ENCODE results near the gene PPL.

The PPL gene

GRCh38 chr16:4866586-4866985 is 70.4 kb downstream of the PPL start:
- POLR2A ChIA-PET: no interaction called here
- Histone ChIP-seq H3K27ac (ENCODE audit: extremely low read depth, low read depth, low read length) (no peak overlapping the region), H3K36me3 (ENCODE audit: control insufficient read depth in 2 of 2, insufficient read depth in 1 of 2, low read length in 2 of 2) (peaks cover 0 to 72% of the 10 kb centered on the region in 2 experiments), H3K9me3 (ENCODE audit: control insufficient read depth, insufficient read depth, low read depth, low read length) (no peaks in the 10 kb centered on the region), H3K4me1 (ENCODE audit: control insufficient read depth, insufficient read depth, low read length) (no peaks in the 10 kb centered on the region), H3K4me3 (ENCODE audit: low read depth, low read length) (no peak overlapping the region)
- CTCF ChIA-PET: interaction anchor here (0.5 to 1.6 kb wide), 3 partner anchors 16 to 219 kb away, joined by 4 to 7 read pairs (median 4); no protein-coding TSS in a partner anchor
- TF ChIP-seq REPIN1 (tag by site-specific recombination; IDR thresholded peaks at IDR 0.05; ENCODE audit: low read depth): no peak
- TF ChIP-seq ZNF701 (tag by site-specific recombination; IDR thresholded peaks at IDR 0.05): no peak
- no peak for TF ChIP-seq PRDM10 (tag by site-specific recombination; IDR thresholded peaks at IDR 0.05)
- TF ChIP-seq ZNF2 (tag by site-specific recombination; IDR thresholded peaks at IDR 0.05): no peak
- no peak for TF ChIP-seq ZNF660 (tag by site-specific recombination; IDR thresholded peaks at IDR 0.05)
- TF ChIP-seq ZSCAN18 (tag by site-specific recombination; IDR thresholded peaks at IDR 0.05): no peak
- no peak for TF ChIP-seq ZNF398 (tag by site-specific recombination; IDR thresholded peaks at IDR 0.05)
- no peak for TF ChIP-seq SCRT1 (tag by site-specific recombination; IDR thresholded peaks at IDR 0.05; ENCODE audit: borderline replicate concordance)
- no peak for TF ChIP-seq ZNF747 (tag by site-specific recombination; IDR thresholded peaks at IDR 0.05)
- no peak for TF ChIP-seq ZNF692 (tag by site-specific recombination; IDR thresholded peaks at IDR 0.05)
- no peak for TF ChIP-seq ZNF274 (IDR thresholded peaks at IDR 0.05; ENCODE audit: low read length)
- no peak for TF ChIP-seq ZNF274 (tag by site-specific recombination; IDR thresholded peaks at IDR 0.05; ENCODE audit: borderline replicate concordance)

GRCh38 chr16:4865231-4865860 is 71.6 kb downstream of the PPL start:
- Histone ChIP-seq H3K4me1 (ENCODE audit: control insufficient read depth, insufficient read depth, low read length) (no peaks in the 10 kb centered on the region), H3K27ac (ENCODE audit: extremely low read depth, low read depth, low read length) (no peak overlapping the region), H3K9me3 (ENCODE audit: control insufficient read depth, insufficient read depth, low read depth, low read length) (no peaks in the 10 kb centered on the region), H3K36me3 (ENCODE audit: control insufficient read depth in 2 of 2, insufficient read depth in 1 of 2, low read length in 2 of 2) (peaks cover 0 to 72% of the 10 kb centered on the region in 2 experiments), H3K4me3 (ENCODE audit: low read depth, low read length) (no peak overlapping the region)
- TF ChIP-seq ZNF529 (tag by site-specific recombination; IDR thresholded peaks at IDR 0.05; ENCODE audit: insufficient replicate concordance) (no peak), YY1 (tag by site-specific recombination; IDR thresholded peaks at IDR 0.05) (no peak), KLF7 (tag by site-specific recombination; IDR thresholded peaks at IDR 0.05; ENCODE audit: borderline replicate concordance) (no peak), ZNF610 (tag by site-specific recombination; IDR thresholded peaks at IDR 0.05; ENCODE audit: borderline replicate concordance) (no peak)
- ChIA-PET POLR2A (no interaction called here), CTCF (interaction anchor here (0.6 to 1.6 kb wide), 2 partner anchors 9 to 91 kb away, joined by 4 to 7 read pairs; no protein-coding TSS in a partner anchor)

Measured in HEK293 (cell line).